Neural progenitor cell (in vitro differentiated cells): ENCODE results near the gene NOXA1.

Source experiments
- CTCF ChIP-seq: fragments of 200-600 bp; sonication (generic); IDR thresholded peaks from 2 replicates; pipeline ENCODE4 v1.5.1; 2017; ENCODE audit warnings: antibody characterized with exemption, mild to moderate bottlenecking
- EZH2 ChIP-seq: fragments of 200-600 bp; sonication (generic); IDR thresholded peaks from 2 replicates; pipeline ENCODE4 v1.6.1; 2017; ENCODE audit warnings: antibody characterized with exemption, mild to moderate bottlenecking, moderate library complexity

- TF ChIP-seq CTCF (peak; percentile 80), EZH2 (no peak)
Measured at GRCh38 chr9:137445275-137445807, 22.1 kb downstream of the NOXA1 start.
